CD4-positive, alpha-beta memory T cell (primary cell): Measurements from ENCODE around the gene B9D2. TPM values are rescaled to one million over a fixed set of nuclear protein-coding genes. Genes with fewer than 3 reads are reported as not detected.

ENCODE experiments used
- CTCF ChIA-PET: fragments of 350-600 bp; sonication (Branson Sonifier 250); formaldehyde crosslinking; loops from one replicate; lab custom pipeline; 2021; ENCODE audit warnings: inconsistent platforms; ENCODE audit not compliant: partially characterized antibody; lab: Charles Lee
- POLR2A ChIA-PET: fragments of 350-600 bp; sonication (Branson Sonifier 250); formaldehyde crosslinking; loops from one replicate; lab custom pipeline; 2021; ENCODE audit not compliant: partially characterized antibody; lab: Charles Lee
- DNase-seq, 5 donors: peaks; one replicate each; pipeline versions ENCODE4 v3.0.0 to v3.0.0-alpha.2; 2020 to 2022; ENCODE audit warnings: mixed read lengths in 1 of 5
- H3K27ac ChIP-seq: one replicate; pipeline ENCODE4 v1.7.0; 2013; ENCODE audit warnings: low read depth, low read length
- H3K27me3 ChIP-seq: 2 replicates; pipeline ENCODE4 v1.7.0; 2013; ENCODE audit warnings: mild to moderate bottlenecking, low read length, moderate library complexity; ENCODE audit not compliant: insufficient read depth
- H3K36me3 ChIP-seq: 2 replicates; pipeline ENCODE4 v1.7.0; 2013; ENCODE audit warnings: mild to moderate bottlenecking, low read length, moderate library complexity; ENCODE audit not compliant: insufficient read depth
- H3K4me1 ChIP-seq: 2 replicates; pipeline ENCODE4 v1.7.0; 2013; ENCODE audit warnings: mild to moderate bottlenecking, low read length, moderate library complexity; ENCODE audit not compliant: insufficient read depth
- H3K4me3 ChIP-seq, 2 donors: one replicate each; pipeline ENCODE4 v1.7.0; 2013; ENCODE audit warnings: low read length in 2 of 2, mild to moderate bottlenecking in 1 of 2
- H3K9me3 ChIP-seq, 2 donors: one replicate each; pipeline ENCODE4 v1.7.0; 2013; ENCODE audit warnings: low read length in 2 of 2, control low read depth in 1 of 2; ENCODE audit not compliant: control insufficient read depth in 1 of 2
- H3K27ac Mint-ChIP-seq, 7 donors: one replicate each; pipeline ENCODE4 v1.8.0; 2020 to 2021; ENCODE audit warnings: mixed read lengths in 7 of 7, mild to moderate bottlenecking in 6 of 7, inconsistent platforms in 3 of 7, moderate library complexity in 3 of 7
- H3K27me3 Mint-ChIP-seq, 2 donors: one replicate each; pipeline ENCODE4 v1.8.0; 2020 to 2021; ENCODE audit warnings: mixed read lengths in 2 of 2
- H3K36me3 Mint-ChIP-seq, 2 donors: one replicate each; pipeline ENCODE4 v1.8.0; 2020 to 2021; ENCODE audit warnings: mixed read lengths in 2 of 2, inconsistent platforms in 1 of 2, mild to moderate bottlenecking in 1 of 2
- H3K4me1 Mint-ChIP-seq, 4 donors: one replicate each; pipeline ENCODE4 v1.8.0; 2020 to 2021; ENCODE audit warnings: mixed read lengths in 4 of 4, mild to moderate bottlenecking in 1 of 4
- H3K4me3 Mint-ChIP-seq, 8 donors: one replicate each; pipeline ENCODE4 v1.8.0; 2020 to 2021; ENCODE audit warnings: mixed read lengths in 8 of 8, mild to moderate bottlenecking in 7 of 8, moderate library complexity in 6 of 8, inconsistent platforms in 3 of 8
- H3K9me3 Mint-ChIP-seq, 8 donors: one replicate each; pipeline ENCODE4 v1.8.0; 2020 to 2021; ENCODE audit warnings: mixed read lengths in 8 of 8, mild to moderate bottlenecking in 5 of 8, inconsistent platforms in 3 of 8, moderate library complexity in 1 of 8
- intact Hi-C: fragments of 100-400 bp; cut with micrococcal nuclease; formaldehyde crosslinking; loops from one replicate; pipeline ENCODE4 v1.15.1; 2023
- polyA plus RNA-seq, 2 donors: library from polyadenylated mRNA; unstranded; fragments of 300-500 nt; fragmentation: Illumina TruSeq; gene quantifications; one replicate each; pipeline ENCODE4 v1.2.3, GENCODE V29; 2021
- total RNA-seq, 2 experiments: library from RNA; stranded (reverse); gene quantifications; one replicate each; pipeline ENCODE4 v1.2.3, GENCODE V29; 2021

Gene B9D2
- total and polyA plus RNA-seq, 4 experiments from 2014 or later: 11.6 to 22.4 (median 14.0) TPM

GRCh38 chr19:41344162-41344561 is 19.8 kb downstream of the B9D2 start:
- H3K4me1 Mint-ChIP-seq: peaks cover 34 to 73% (median 54%) of the 10 kb centered on the region in 4 donors
- no peaks in the 10 kb centered on the region for H3K27me3 ChIP-seq
- no peak for DNase-seq
- no peaks in the 10 kb centered on the region for H3K9me3 Mint-ChIP-seq
- no peak overlapping the region for H3K4me3 ChIP-seq
- intact Hi-C loops: no loop called here
- ChIA-PET POLR2A (interaction anchor here (0.9 to 2.2 kb wide), 6 partner anchors 9 to 1899 kb away, joined by 3 to 8 read pairs (median 3); partner anchors contain the start of genes B9D2, HNRNPUL1 and SUPT5H), CTCF (no interaction called here)
- peak overlapping the region; percentile 17 for H3K27ac ChIP-seq
- H3K36me3 ChIP-seq: peaks cover 60% of the 10 kb centered on the region
- H3K9me3 ChIP-seq: no peaks in the 10 kb centered on the region
- peaks cover 42 to 71% of the 10 kb centered on the region in 2 donors for H3K36me3 Mint-ChIP-seq
- H3K27ac Mint-ChIP-seq: peak overlapping the region; percentile 53 to 84 (median 66)
- H3K27me3 Mint-ChIP-seq: no peaks in the 10 kb centered on the region
- peak overlapping the region in 5 of 8 donors; percentile 24 to 58 (median 44) for H3K4me3 Mint-ChIP-seq
- peaks cover 72% of the 10 kb centered on the region for H3K4me1 ChIP-seq

GRCh38 chr19:41341669-41342490 is 22.1 kb downstream of the B9D2 start:
- no peaks in the 10 kb centered on the region for H3K9me3 Mint-ChIP-seq
- peaks cover 42 to 73% of the 10 kb centered on the region in 2 donors for H3K36me3 Mint-ChIP-seq
- no peak for DNase-seq
- H3K27me3 Mint-ChIP-seq: no peaks in the 10 kb centered on the region
- CTCF ChIA-PET: interaction anchor here (0.7 to 4.3 kb wide), 4 partner anchors 10 to 137 kb away, joined by 3 to 19 read pairs (median 4); no protein-coding TSS in a partner anchor
- Histone ChIP-seq H3K4me3 (no peak overlapping the region), H3K36me3 (peaks cover 64% of the 10 kb centered on the region), H3K4me1 (peaks cover 50% of the 10 kb centered on the region), H3K27ac (peak overlapping the region; percentile 7), H3K9me3 (no peaks in the 10 kb centered on the region), H3K27me3 (no peaks in the 10 kb centered on the region)
- peak overlapping the region; percentile 48 to 84 (median 59) for H3K27ac Mint-ChIP-seq
- peak overlapping the region; percentile 36 to 79 (median 62) for H3K4me3 Mint-ChIP-seq
- peaks cover 29 to 73% (median 47%) of the 10 kb centered on the region in 4 donors for H3K4me1 Mint-ChIP-seq
- intact Hi-C loops: no loop called here
- POLR2A ChIA-PET: interaction anchor here (0.5 to 2.4 kb wide), 10 partner anchors 10 to 205 kb away, joined by 3 to 25 read pairs (median 4); partner anchors contain the start of gene TGFB1

GRCh38 chr19:41339936-41340335 is 24.0 kb downstream of the B9D2 start:
- ChIA-PET CTCF (interaction anchor here (4.3 kb wide), 1 partner anchor 12 kb away, joined by 19 read pairs; no protein-coding TSS in a partner anchor), POLR2A (interaction anchor here (1.0 to 1.6 kb wide), 3 partner anchors 9 to 76 kb away, joined by 4 read pairs; partner anchors contain the start of gene HNRNPUL1)
- Histone ChIP-seq H3K9me3 (no peaks in the 10 kb centered on the region), H3K27me3 (no peaks in the 10 kb centered on the region), H3K27ac (no peak overlapping the region), H3K4me3 (no peak overlapping the region), H3K4me1 (peaks cover 43% of the 10 kb centered on the region), H3K36me3 (peaks cover 66% of the 10 kb centered on the region)
- H3K27ac Mint-ChIP-seq: peak overlapping the region; percentile 42 to 79 (median 48)
- peaks cover 36 to 75% of the 10 kb centered on the region in 2 donors for H3K36me3 Mint-ChIP-seq
- peaks cover 26 to 68% (median 40%) of the 10 kb centered on the region in 4 donors for H3K4me1 Mint-ChIP-seq
- H3K9me3 Mint-ChIP-seq: no peaks in the 10 kb centered on the region
- no peak for DNase-seq
- H3K27me3 Mint-ChIP-seq: no peaks in the 10 kb centered on the region
- peak overlapping the region in 1 of 8 donors; percentile 47 for H3K4me3 Mint-ChIP-seq
- intact Hi-C loops: loop anchor here (1.0 kb wide), 1 partner anchor 12 kb away; no protein-coding TSS in a partner anchor

- Histone ChIP-seq H3K36me3 (peaks cover 68% of the 10 kb centered on the region), H3K27ac (no peak overlapping the region), H3K9me3 (no peaks in the 10 kb centered on the region), H3K27me3 (no peaks in the 10 kb centered on the region), H3K4me3 (no peak overlapping the region), H3K4me1 (peaks cover 47% of the 10 kb centered on the region)
- POLR2A ChIA-PET: interaction anchor here (1.0 to 2.0 kb wide), 4 partner anchors 11 to 72 kb away, joined by 4 to 8 read pairs (median 4); partner anchors contain the start of gene HNRNPUL1
- Mint-ChIP-seq H3K36me3 (peaks cover 37 to 68% of the 10 kb centered on the region in 2 donors), H3K4me3 (no peak overlapping the region), H3K27ac (peak overlapping the region in 3 of 7 donors; percentile 68 to 91 (median 80)), H3K4me1 (peaks cover 24 to 63% (median 34%) of the 10 kb centered on the region in 4 donors), H3K27me3 (no peaks in the 10 kb centered on the region), H3K9me3 (peaks cover 0 to 2% (median 0%) of the 10 kb centered on the region in 8 donors)
- DNase-seq: no peak
- CTCF ChIA-PET: interaction anchor here (0.7 to 2.8 kb wide), 3 partner anchors 11 to 585 kb away, joined by 3 to 10 read pairs (median 4); partner anchors contain the start of gene ACTMAP
- intact Hi-C loops: no loop called here
Measured at GRCh38 chr19:41335467-41335866, 28.5 kb downstream of the B9D2 start.

- H3K27ac ChIP-seq: no peak overlapping the region
- H3K4me1 ChIP-seq: peaks cover 53% of the 10 kb centered on the region
- peak overlapping the region in 6 of 7 donors; percentile 29 to 91 (median 60) for H3K27ac Mint-ChIP-seq
- H3K9me3 Mint-ChIP-seq: peaks cover 0 to 2% (median 0%) of the 10 kb centered on the region in 8 donors
- H3K27me3 ChIP-seq: no peaks in the 10 kb centered on the region
- CTCF ChIA-PET: interaction anchor here (0.7 to 2.8 kb wide), 3 partner anchors 12 to 17 kb away, joined by 3 to 10 read pairs (median 4); no protein-coding TSS in a partner anchor
- H3K27me3 Mint-ChIP-seq: no peaks in the 10 kb centered on the region
- H3K4me3 ChIP-seq: no peak overlapping the region
- DNase-seq: no peak
- no peaks in the 10 kb centered on the region for H3K9me3 ChIP-seq
- intact Hi-C loops: no loop called here
- POLR2A ChIA-PET: interaction anchor here (0.8 to 2.3 kb wide), 3 partner anchors 12 to 17 kb away, joined by 3 to 10 read pairs (median 4); no protein-coding TSS in a partner anchor
- peaks cover 70% of the 10 kb centered on the region for H3K36me3 ChIP-seq
- H3K4me3 Mint-ChIP-seq: peak overlapping the region in 1 of 8 donors; percentile 30
- peaks cover 24 to 63% (median 36%) of the 10 kb centered on the region in 4 donors for H3K4me1 Mint-ChIP-seq
- peaks cover 37 to 70% of the 10 kb centered on the region in 2 donors for H3K36me3 Mint-ChIP-seq
Measured at GRCh38 chr19:41334793-41335192, 29.2 kb downstream of the B9D2 start.

- H3K4me3 Mint-ChIP-seq: peak overlapping the region in 2 of 8 donors; percentile 2 to 41
- no peak overlapping the region for H3K4me3 ChIP-seq
- POLR2A ChIA-PET: interaction anchor here (1.1 to 1.7 kb wide), 2 partner anchors 17 to 19 kb away, joined by 3 to 6 read pairs; no protein-coding TSS in a partner anchor
- H3K9me3 Mint-ChIP-seq: peaks cover 0 to 10% (median 0%) of the 10 kb centered on the region in 8 donors
- peaks cover 35 to 67% (median 45%) of the 10 kb centered on the region in 4 donors for H3K4me1 Mint-ChIP-seq
- no peaks in the 10 kb centered on the region for H3K27me3 ChIP-seq
- H3K27me3 Mint-ChIP-seq: no peaks in the 10 kb centered on the region
- H3K9me3 ChIP-seq: no peaks in the 10 kb centered on the region
- H3K27ac Mint-ChIP-seq: peak overlapping the region; percentile 4 to 91 (median 45)
- intact Hi-C loops: no loop called here
- H3K36me3 ChIP-seq: peaks cover 65% of the 10 kb centered on the region
- CTCF ChIA-PET: interaction anchor here (0.7 to 1.0 kb wide), 2 partner anchors 15 to 19 kb away, joined by 3 to 4 read pairs; no protein-coding TSS in a partner anchor
- DNase-seq: no peak
- H3K27ac ChIP-seq: no peak overlapping the region
- peaks cover 72% of the 10 kb centered on the region for H3K4me1 ChIP-seq
- peaks cover 32 to 72% of the 10 kb centered on the region in 2 donors for H3K36me3 Mint-ChIP-seq
Measured at GRCh38 chr19:41332468-41332867, 31.5 kb downstream of the B9D2 start.
